AG04449 (cell line): ENCODE data around the gene KDELR3.

ENCODE experiments used
- CTCF ChIA-PET: fragments of 350-600 bp; formaldehyde crosslinking; extraction: SDS; loops from one replicate; lab custom pipeline; 2021; ENCODE audit warnings: antibody characterized with exemption; lab: Yijun Ruan, JAX
- POLR2A ChIA-PET: fragments of 400-600, 350-600 bp; formaldehyde crosslinking; extraction: SDS; loops from one replicate; lab custom pipeline; 2020; ENCODE audit warnings: antibody characterized with exemption, inconsistent platforms; lab: Yijun Ruan, JAX
- DNase-seq: peaks from one replicate; pipeline ENCODE4 v3.0.0-alpha.2; 2010; ENCODE audit warnings: low read depth, low spot score
- H3K4me3 ChIP-seq: 2 replicates; pipeline ENCODE4 v1.5.1; 2011; ENCODE audit warnings: low read depth, mild to moderate bottlenecking, control low read depth, low read length
- TF ChIP-seq, protein P1 (sequence below): IDR thresholded peaks from one replicate; pipeline ENCODE4 v1.5.1; 2011; ENCODE audit warnings: mild to moderate bottlenecking, moderate library complexity, low read length, control low read depth, inconsistent platforms; ENCODE audit not compliant: insufficient read depth; ENCODE audit errors: missing control alignments

The KDELR3 gene

GRCh38 chr22:38471237-38471636 lies 3.3 kb downstream of the KDELR3 start:
- no peak for DNase-seq
- H3K4me3 ChIP-seq, result no peak overlapping the region
- CTCF ChIA-PET, result interaction anchor here (0.9 to 1.1 kb wide), 2 partner anchors 11 to 419 kb away, joined by 3 to 7 read pairs; no protein-coding TSS in a partner anchor
- TF ChIP-seq, protein P1, sequence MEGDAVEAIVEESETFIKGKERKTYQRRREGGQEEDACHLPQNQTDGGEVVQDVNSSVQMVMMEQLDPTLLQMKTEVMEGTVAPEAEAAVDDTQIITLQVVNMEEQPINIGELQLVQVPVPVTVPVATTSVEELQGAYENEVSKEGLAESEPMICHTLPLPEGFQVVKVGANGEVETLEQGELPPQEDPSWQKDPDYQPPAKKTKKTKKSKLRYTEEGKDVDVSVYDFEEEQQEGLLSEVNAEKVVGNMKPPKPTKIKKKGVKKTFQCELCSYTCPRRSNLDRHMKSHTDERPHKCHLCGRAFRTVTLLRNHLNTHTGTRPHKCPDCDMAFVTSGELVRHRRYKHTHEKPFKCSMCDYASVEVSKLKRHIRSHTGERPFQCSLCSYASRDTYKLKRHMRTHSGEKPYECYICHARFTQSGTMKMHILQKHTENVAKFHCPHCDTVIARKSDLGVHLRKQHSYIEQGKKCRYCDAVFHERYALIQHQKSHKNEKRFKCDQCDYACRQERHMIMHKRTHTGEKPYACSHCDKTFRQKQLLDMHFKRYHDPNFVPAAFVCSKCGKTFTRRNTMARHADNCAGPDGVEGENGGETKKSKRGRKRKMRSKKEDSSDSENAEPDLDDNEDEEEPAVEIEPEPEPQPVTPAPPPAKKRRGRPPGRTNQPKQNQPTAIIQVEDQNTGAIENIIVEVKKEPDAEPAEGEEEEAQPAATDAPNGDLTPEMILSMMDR, result no peak
- POLR2A ChIA-PET, result interaction anchor here (1.8 kb wide), 1 partner anchor 10 kb away, joined by 6 read pairs; no protein-coding TSS in a partner anchor

DNA sequence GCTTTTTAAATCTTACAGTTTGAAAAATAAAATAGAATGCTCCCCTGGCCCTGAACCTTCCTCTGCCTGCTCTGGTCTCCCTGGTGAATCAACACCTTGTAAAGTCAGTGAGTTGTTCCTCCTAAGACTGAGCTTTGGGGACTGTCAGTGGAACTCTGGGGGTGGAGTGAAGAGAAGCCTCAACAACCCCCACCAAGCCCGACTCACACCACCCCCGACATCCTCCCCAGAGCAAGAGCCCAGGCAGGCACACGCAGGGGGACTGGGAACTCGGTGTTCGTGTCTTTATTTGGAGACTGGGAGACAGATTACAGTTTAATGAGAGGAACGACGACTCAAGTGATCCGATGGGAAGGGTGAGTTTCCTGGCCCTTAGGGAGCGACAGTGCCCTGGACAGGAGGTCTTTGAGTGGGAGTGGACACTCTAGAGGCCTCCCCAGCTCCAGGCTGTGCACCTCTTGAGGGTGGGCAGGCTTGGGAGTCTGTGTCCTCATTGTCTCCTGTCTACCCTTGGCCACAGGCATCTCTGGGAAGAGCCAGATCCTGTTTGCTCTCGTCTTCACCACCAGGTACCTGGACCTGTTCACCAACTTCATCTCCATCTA lies 6.2 kb downstream of the KDELR3 start:
- ChIA-PET CTCF (no interaction called here), POLR2A (no interaction called here)
- TF ChIP-seq, protein P1, result no peak
- no peak overlapping the region for H3K4me3 ChIP-seq
- no peak for DNase-seq

- DNase-seq, result no peak
- TF ChIP-seq, protein P1, result no peak
- POLR2A ChIA-PET, result interaction anchor here (0.8 kb wide), 1 partner anchor 8 kb away, joined by 3 read pairs; no protein-coding TSS in a partner anchor
Observed at GRCh38 chr22:38477585-38477984, 9.7 kb downstream of the KDELR3 start.

DNA sequence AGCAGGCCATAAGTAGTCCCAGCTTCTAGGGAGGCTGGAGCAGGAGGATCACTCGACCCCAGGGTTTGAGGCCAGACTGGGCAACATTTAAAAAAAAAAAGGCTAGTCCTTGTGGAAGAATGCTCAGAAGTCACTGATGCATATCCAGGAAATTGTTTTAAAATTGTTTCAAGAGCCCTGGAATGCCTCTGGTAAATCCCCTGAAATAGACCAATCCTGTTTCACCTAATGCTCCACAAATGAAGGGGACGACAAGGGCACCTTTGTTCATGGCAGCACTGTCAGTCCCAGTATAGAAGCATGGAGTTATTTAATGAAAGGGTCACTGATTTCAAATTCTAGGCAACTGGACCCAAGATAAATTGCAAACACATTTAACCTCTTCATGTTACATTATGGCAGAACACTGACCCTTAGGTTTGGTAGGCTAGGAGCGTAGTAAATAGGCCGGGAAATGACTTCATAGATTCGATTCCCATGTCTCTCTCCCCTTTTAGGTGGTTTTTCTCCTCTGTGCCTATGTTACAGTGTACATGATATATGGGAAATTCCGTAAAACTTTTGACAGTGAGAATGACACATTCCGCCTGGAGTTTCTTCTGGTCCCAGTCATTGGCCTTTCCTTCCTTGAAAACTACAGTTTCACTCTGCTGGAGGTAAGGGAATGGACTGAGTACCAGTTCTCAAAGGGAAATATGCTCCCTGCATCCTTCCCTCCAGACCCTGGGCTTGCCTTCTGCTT lies 11.4 kb downstream of the KDELR3 start:
- ChIA-PET CTCF (interaction anchor here (1.0 kb wide), 1 partner anchor 427 kb away, joined by 6 read pairs; no protein-coding TSS in a partner anchor), POLR2A (interaction anchor here (0.6 kb wide), 1 partner anchor 9 kb away, joined by 3 read pairs; no protein-coding TSS in a partner anchor)
- DNase-seq, result no peak
- TF ChIP-seq, protein P1, result no peak
- H3K4me3 ChIP-seq, result no peak overlapping the region

More at GRCh38 chr22:38477585-38477984, 9.7 kb downstream of the KDELR3 start:
- CTCF ChIA-PET, result interaction anchor here (1.3 to 1.6 kb wide), 2 partner anchors 9 to 94 kb away, joined by 3 to 6 read pairs; partner anchors contain the start of gene KDELR3
- H3K4me3 ChIP-seq, result no peak overlapping the region

DNA sequence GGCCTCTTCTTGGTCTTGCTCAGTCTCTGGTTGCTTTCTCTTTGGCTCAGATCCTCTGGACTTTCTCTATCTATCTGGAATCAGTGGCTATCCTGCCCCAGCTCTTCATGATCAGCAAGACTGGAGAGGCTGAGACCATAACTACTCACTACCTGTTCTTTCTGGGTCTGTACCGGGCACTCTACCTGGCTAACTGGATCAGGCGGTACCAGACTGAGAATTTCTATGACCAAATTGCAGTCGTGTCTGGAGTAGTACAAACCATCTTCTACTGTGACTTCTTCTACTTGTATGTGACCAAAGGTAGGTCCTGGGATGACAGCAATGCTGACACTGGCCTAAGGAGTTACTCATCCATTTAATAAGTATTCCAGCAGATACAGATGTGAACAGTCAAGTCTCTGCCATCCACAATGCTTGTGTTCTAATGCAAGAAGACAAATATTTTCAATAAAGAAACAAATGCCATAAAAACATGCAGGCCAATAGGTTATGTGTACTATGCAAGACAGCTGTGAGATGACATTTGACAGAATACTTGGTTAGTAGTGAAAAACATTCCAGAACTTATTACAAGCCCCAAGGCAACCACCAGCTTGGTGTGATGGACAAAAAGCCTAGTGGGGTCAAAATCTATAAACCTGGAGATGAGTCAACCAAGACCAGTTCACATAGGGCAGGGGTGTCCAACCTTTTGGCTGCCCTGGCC lies 13.4 kb downstream of the KDELR3 start:
- POLR2A ChIA-PET, result interaction anchor here (0.5 to 2.1 kb wide), 5 partner anchors 10 to 461 kb away, joined by 4 to 6 read pairs (median 5); no protein-coding TSS in a partner anchor
- CTCF ChIA-PET, result interaction anchor here (1.1 to 1.9 kb wide), 3 partner anchors 11 to 429 kb away, joined by 3 to 8 read pairs (median 4); no protein-coding TSS in a partner anchor
- DNase-seq, result no peak
- H3K4me3 ChIP-seq, result no peak overlapping the region
- TF ChIP-seq, protein P1, result no peak
